Spleen (tissue), 7 donors: ENCODE data around the gene OSBPL10.

Source experiments
- CTCF ChIP-seq, 11 experiments: fragments of 200-600 bp in 7 of 11; fragments of 450-650 bp in 4 of 11; sonication (generic) in 4 of 11; IDR thresholded peaks in 8 of 11; conservative IDR thresholded peaks in 3 of 11; 1 replicate in 7 of 11; 2 replicates in 4 of 11; pipeline versions ENCODE4 v1.4.0 to v1.8.0; 2016 to 2021; ENCODE audit warnings: antibody characterized with exemption in 11 of 11, inconsistent platforms in 4 of 11, mild to moderate bottlenecking in 1 of 11
- POLR2A ChIP-seq, 3 donors: fragments of 450-650 bp; IDR thresholded peaks; one replicate each; pipeline ENCODE4 v1.5.1; 2017; ENCODE audit warnings: antibody characterized with exemption in 3 of 3, mild to moderate bottlenecking in 1 of 3
- POLR2AphosphoS5 ChIP-seq, 3 donors: sonication (generic); formaldehyde crosslinking; IDR thresholded peaks; one replicate each; pipeline ENCODE4 v1.5.1; 2017; ENCODE audit warnings: antibody characterized with exemption in 3 of 3
- donor health status: DM: no; HTN: no; CAD: no; lungs with moderate emphysema.
- donor health status: DM: no; HTN: no; CAD: no.
- donor health status: DM: no; HTN: no; CAD: no.

- TF ChIP-seq CTCF (IDR thresholded peaks at IDR 0.05 in 8 of 11, conservative IDR thresholded peaks at IDR 0.05 in 3 of 11) (no peak), POLR2AphosphoS5 (IDR thresholded peaks at IDR 0.05) (no peak), POLR2A (IDR thresholded peaks at IDR 0.05) (no peak)
Observed at GRCh38 chr3:31926543-31926942, 54.5 kb downstream of the OSBPL10 start.
